GM18508 (cell line): Measurements from ENCODE around the gene WHAMM.
"Not testable (repeated sequence)": the region's sequence is repeated elsewhere in the genome, so short reads cannot be mapped to it uniquely, and the experiment has no call there.

Source experiments
- ATAC-seq: cut with Tn5 transposase; IDR thresholded peaks from one replicate; pipeline ENCODE4 v1.9.1; 2021; ENCODE audit warnings: moderate number of reproducible peaks; ENCODE audit not compliant: insufficient read depth, unreplicated experiment

WHAMM gene

GRCh38 chr15:82802497-82802896 lies 6.9 kb upstream of the WHAMM start:
- ATAC-seq: no peak

GRCh38 chr15:82803793-82804574 lies 5.4 kb upstream of the WHAMM start:
- ATAC-seq: no peak

- no peak for ATAC-seq
Observed at GRCh38 chr15:82804575-82804949, 4.9 kb upstream of the WHAMM start.

GRCh38 chr15:82805994-82806406 lies 3.4 kb upstream of the WHAMM start, which contains the start of gene FSD2:
FSD2 (minus strand) TSS chr15:82806069; CDS start chr15:82787390, 18,679 bp downstream.
- peak; percentile 67 for ATAC-seq

GRCh38 chr15:82807920-82808633 lies 1.4 kb upstream of the WHAMM start:
- no peak for ATAC-seq

- no peak for ATAC-seq
Observed at GRCh38 chr15:82808634-82809041, 790 bp upstream of the WHAMM start.

- ATAC-seq: no peak
Observed at GRCh38 chr15:82810061-82810889, 847 bp downstream of the WHAMM start.

GRCh38 chr15:82810890-82811426 lies 1.5 kb downstream of the WHAMM start:
- no peak for ATAC-seq

GRCh38 chr15:82812994-82813393 lies 3.6 kb downstream of the WHAMM start:
- ATAC-seq: no peak

- no peak for ATAC-seq
Observed at GRCh38 chr15:82820128-82820527, 10.7 kb downstream of the WHAMM start.

- not testable (repeated sequence) for ATAC-seq
Observed at GRCh38 chr15:82821396-82821795, 12.0 kb downstream of the WHAMM start.

- not testable (repeated sequence) for ATAC-seq
Observed at GRCh38 chr15:82821851-82822250, 12.4 kb downstream of the WHAMM start.

- no peak for ATAC-seq
Observed at GRCh38 chr15:82823049-82823448, 13.6 kb downstream of the WHAMM start.

- no peak for ATAC-seq
Observed at GRCh38 chr15:82828075-82828474, 18.6 kb downstream of the WHAMM start.

GRCh38 chr15:82829234-82829633 lies 19.8 kb downstream of the WHAMM start:
- no peak for ATAC-seq

- ATAC-seq: no peak
Observed at GRCh38 chr15:82830427-82831173, 21.2 kb downstream of the WHAMM start.

GRCh38 chr15:82831894-82832600 lies 22.6 kb downstream of the WHAMM start:
- no peak for ATAC-seq

- ATAC-seq: peak; percentile 74
Observed at GRCh38 chr15:82832601-82833361, 23.4 kb downstream of the WHAMM start.

- no peak for ATAC-seq
Observed at GRCh38 chr15:82833362-82833682, 23.9 kb downstream of the WHAMM start.
